HEK293 (cell line): Measurements from ENCODE around the gene NIT1.

Experiments used
- CTCF ChIA-PET: fragments of 350-600 bp; formaldehyde crosslinking; extraction: SDS; loops from one replicate; lab custom pipeline; 2021; ENCODE audit warnings: antibody characterized with exemption; lab: Yijun Ruan, JAX
- POLR2A ChIA-PET: fragments of 300-600 bp; formaldehyde crosslinking; extraction: SDS; loops from one replicate; lab custom pipeline; 2020; ENCODE audit warnings: antibody characterized with exemption, inconsistent platforms; lab: Yijun Ruan, JAX
- H3K27ac ChIP-seq: fragments of 200-500 bp; sonication (Bioruptor generic); 2 replicates; pipeline ENCODE4 v1.5.1; 2014; ENCODE audit warnings: low read depth, low read length, control low read depth, inconsistent platforms; ENCODE audit errors: extremely low read depth
- H3K36me3 ChIP-seq, 2 experiments: fragments of 200-500 bp in 1 of 2; sonication (Bioruptor generic) in 1 of 2; 1 replicate in 1 of 2; 2 replicates in 1 of 2; pipeline ENCODE4 v1.5.1; 2014 to 2017; ENCODE audit warnings: inconsistent platforms in 2 of 2, low read length in 2 of 2; ENCODE audit not compliant: control insufficient read depth in 2 of 2, insufficient read depth in 1 of 2
- H3K4me1 ChIP-seq: fragments of 200-500 bp; sonication (Bioruptor generic); 2 replicates; pipeline ENCODE4 v1.5.1; 2014; ENCODE audit warnings: mild to moderate bottlenecking, low read length, inconsistent platforms; ENCODE audit not compliant: control insufficient read depth, insufficient read depth
- H3K4me3 ChIP-seq: 2 replicates; pipeline ENCODE4 v1.5.1; 2011; ENCODE audit warnings: low read depth, mild to moderate bottlenecking, control low read depth, low read length, moderate library complexity
- H3K9me3 ChIP-seq: fragments of 200-500 bp; sonication (Bioruptor generic); 2 replicates; pipeline ENCODE4 v1.5.1; 2014; ENCODE audit warnings: low read depth, low read length, inconsistent platforms; ENCODE audit not compliant: control insufficient read depth, insufficient read depth
- BCL11A ChIP-seq: fragments of 450-650 bp; formaldehyde crosslinking; IDR thresholded peaks from 2 replicates; pipeline ENCODE4 v1.5.1; 2016; ENCODE audit warnings: low read depth, missing biosample characterization, missing genetic modification characterization
- GFI1B ChIP-seq: fragments of 450-650 bp; formaldehyde crosslinking; IDR thresholded peaks from 2 replicates; pipeline ENCODE4 v1.5.1; 2016; ENCODE audit warnings: missing biosample characterization, missing genetic modification characterization
- GLIS1 ChIP-seq: fragments of 450-650 bp; formaldehyde crosslinking; IDR thresholded peaks from 2 replicates; pipeline ENCODE4 v1.5.1; 2016; ENCODE audit warnings: missing biosample characterization, missing genetic modification characterization
- IKZF3 ChIP-seq: fragments of 450-650 bp; IDR thresholded peaks from 2 replicates; pipeline ENCODE4 v1.5.0; 2018; ENCODE audit warnings: missing biosample characterization, mild to moderate bottlenecking, missing genetic modification characterization, moderate library complexity
- KLF10 ChIP-seq: fragments of 450-650 bp; IDR thresholded peaks from 2 replicates; pipeline ENCODE4 v1.5.1; 2018; ENCODE audit warnings: missing biosample characterization, mild to moderate bottlenecking, missing genetic modification characterization
- KLF9 ChIP-seq: fragments of 450-650 bp; formaldehyde crosslinking; IDR thresholded peaks from 2 replicates; pipeline ENCODE4 v1.5.1; 2016; ENCODE audit warnings: missing biosample characterization, missing genetic modification characterization, low read depth
- ZBTB48 ChIP-seq: fragments of 450-650 bp; formaldehyde crosslinking; IDR thresholded peaks from 2 replicates; pipeline ENCODE4 v1.5.1; 2016; ENCODE audit warnings: missing biosample characterization, missing genetic modification characterization
- ZEB2 ChIP-seq: fragments of 450-650 bp; formaldehyde crosslinking; IDR thresholded peaks from 2 replicates; pipeline ENCODE4 v1.5.1; 2016; ENCODE audit warnings: missing biosample characterization, missing genetic modification characterization
- ZFP3 ChIP-seq: fragments of 450-650 bp; formaldehyde crosslinking; IDR thresholded peaks from 2 replicates; pipeline ENCODE4 v1.5.1; 2016; ENCODE audit warnings: low read depth, missing biosample characterization, missing genetic modification characterization
- ZFP41 ChIP-seq: fragments of 450-650 bp; formaldehyde crosslinking; IDR thresholded peaks from 2 replicates; pipeline ENCODE4 v1.5.1; 2016; ENCODE audit warnings: missing biosample characterization, missing genetic modification characterization, borderline replicate concordance
- ZNF184 ChIP-seq: fragments of 450-650 bp; IDR thresholded peaks from 2 replicates; pipeline ENCODE4 v1.5.1; 2018; ENCODE audit warnings: missing biosample characterization, mild to moderate bottlenecking, missing genetic modification characterization
- ZNF248 ChIP-seq: fragments of 450-650 bp; formaldehyde crosslinking; IDR thresholded peaks from 2 replicates; pipeline ENCODE4 v1.5.1; 2017; ENCODE audit warnings: missing biosample characterization, missing genetic modification characterization
- ZNF266 ChIP-seq: fragments of 450-650 bp; formaldehyde crosslinking; IDR thresholded peaks from 2 replicates; pipeline ENCODE4 v1.5.1; 2016; ENCODE audit warnings: missing biosample characterization, missing genetic modification characterization, low read depth
- ZNF302 ChIP-seq: fragments of 450-650 bp; formaldehyde crosslinking; IDR thresholded peaks from 2 replicates; pipeline ENCODE4 v1.5.1; 2016; ENCODE audit warnings: missing biosample characterization, missing genetic modification characterization, low read depth
- ZNF350 ChIP-seq: fragments of 450-650 bp; formaldehyde crosslinking; IDR thresholded peaks from 2 replicates; pipeline ENCODE4 v1.5.0; 2017; ENCODE audit warnings: missing biosample characterization, mild to moderate bottlenecking, missing genetic modification characterization
- ZNF366 ChIP-seq: fragments of 450-650 bp; formaldehyde crosslinking; conservative IDR thresholded peaks from 2 replicates; pipeline ENCODE4 v1.5.1; 2016; ENCODE audit warnings: missing biosample characterization, missing genetic modification characterization
- ZNF416 ChIP-seq: fragments of 450-650 bp; formaldehyde crosslinking; IDR thresholded peaks from 2 replicates; pipeline ENCODE4 v1.5.1; 2016; ENCODE audit warnings: missing biosample characterization, missing genetic modification characterization
- ZNF423 ChIP-seq: fragments of 450-650 bp; formaldehyde crosslinking; IDR thresholded peaks from 2 replicates; pipeline ENCODE4 v1.5.1; 2016; ENCODE audit warnings: missing biosample characterization, missing genetic modification characterization
- ZNF48 ChIP-seq: fragments of 450-650 bp; formaldehyde crosslinking; IDR thresholded peaks from 2 replicates; pipeline ENCODE4 v1.5.1; 2016; ENCODE audit warnings: missing biosample characterization, missing genetic modification characterization
- ZNF585B ChIP-seq: fragments of 450-650 bp; formaldehyde crosslinking; IDR thresholded peaks from 2 replicates; pipeline ENCODE4 v1.5.1; 2016; ENCODE audit warnings: missing biosample characterization, missing genetic modification characterization
- ZNF596 ChIP-seq: fragments of 450-650 bp; IDR thresholded peaks from 2 replicates; pipeline ENCODE4 v1.5.0; 2018; ENCODE audit warnings: missing biosample characterization, mild to moderate bottlenecking, missing genetic modification characterization, moderate library complexity
- ZNF610 ChIP-seq: fragments of 450-650 bp; formaldehyde crosslinking; IDR thresholded peaks from 2 replicates; pipeline ENCODE4 v1.5.1; 2016; ENCODE audit warnings: missing biosample characterization, missing genetic modification characterization, borderline replicate concordance
- ZNF704 ChIP-seq: fragments of 450-650 bp; formaldehyde crosslinking; IDR thresholded peaks from 2 replicates; pipeline ENCODE4 v1.5.1; 2016; ENCODE audit warnings: missing biosample characterization, missing genetic modification characterization
- ZNF830 ChIP-seq: fragments of 450-650 bp; IDR thresholded peaks from 2 replicates; pipeline ENCODE4 v1.5.0; 2018; ENCODE audit warnings: missing biosample characterization, missing genetic modification characterization, low read depth, mild to moderate bottlenecking, moderate library complexity
- TF ChIP-seq, protein P1 (sequence below): fragments of 450-650 bp; formaldehyde crosslinking; IDR thresholded peaks from 2 replicates; pipeline ENCODE4 v1.5.1; 2017; ENCODE audit warnings: missing biosample characterization, missing genetic modification characterization
- TF ChIP-seq, protein P2 (sequence below): fragments of 450-650 bp; formaldehyde crosslinking; IDR thresholded peaks from 2 replicates; pipeline ENCODE4 v1.5.1; 2016; ENCODE audit warnings: missing biosample characterization, missing genetic modification characterization

The NIT1 gene

DNA sequence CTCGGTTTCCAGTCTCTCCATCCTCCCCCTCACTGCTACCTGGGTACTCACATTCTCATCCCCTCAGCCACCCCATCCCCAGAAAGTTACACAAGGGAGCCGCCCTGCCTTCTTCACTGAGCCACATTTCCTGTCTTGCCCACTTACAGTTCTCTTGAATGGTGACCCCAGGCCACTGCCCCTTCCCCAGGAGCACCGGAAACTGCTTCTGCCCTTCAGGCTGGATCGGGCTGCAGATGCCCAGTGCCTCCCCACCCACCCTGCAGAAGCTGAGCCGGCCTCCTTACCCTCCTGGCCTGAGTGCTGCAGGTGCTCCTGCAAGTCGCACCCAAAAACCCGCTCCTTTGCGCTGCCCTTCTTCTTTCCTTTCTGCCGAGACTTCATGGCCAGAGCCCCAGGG is 48.7 kb upstream of the NIT1 start:
- H3K27ac ChIP-seq: no peak overlapping the region
- ChIA-PET POLR2A (no interaction called here), CTCF (interaction anchor here (0.8 to 6.1 kb wide), 3 partner anchors 24 to 41 kb away, joined by 3 to 56 read pairs (median 3); partner anchors contain the start of gene KLHDC9)
- H3K4me3 ChIP-seq: no peak overlapping the region
- no peak for TF ChIP-seq ZNF423 (tag by site-specific recombination)
- no peak for TF ChIP-seq ZNF830 (tag by site-specific recombination)
- TF ChIP-seq ZNF366 (tag by site-specific recombination): no peak
- no peak for TF ChIP-seq ZNF416 (tag by site-specific recombination)
- TF ChIP-seq ZNF585B (tag by site-specific recombination): no peak
- TF ChIP-seq GLIS1: no peak
- no peak for TF ChIP-seq ZBTB48 (tag by site-specific recombination)
- TF ChIP-seq ZEB2 (tag by site-specific recombination): no peak
- TF ChIP-seq ZNF248 (tag by site-specific recombination): no peak
- no peak for TF ChIP-seq IKZF3 (tag by site-specific recombination)
- no peak for TF ChIP-seq BCL11A (tag by site-specific recombination)
- no peak for TF ChIP-seq ZNF184 (tag by site-specific recombination)
- TF ChIP-seq GFI1B (tag by site-specific recombination): no peak
- TF ChIP-seq ZNF610 (tag by site-specific recombination): no peak
- no peak for TF ChIP-seq ZNF302
- TF ChIP-seq, protein P1, sequence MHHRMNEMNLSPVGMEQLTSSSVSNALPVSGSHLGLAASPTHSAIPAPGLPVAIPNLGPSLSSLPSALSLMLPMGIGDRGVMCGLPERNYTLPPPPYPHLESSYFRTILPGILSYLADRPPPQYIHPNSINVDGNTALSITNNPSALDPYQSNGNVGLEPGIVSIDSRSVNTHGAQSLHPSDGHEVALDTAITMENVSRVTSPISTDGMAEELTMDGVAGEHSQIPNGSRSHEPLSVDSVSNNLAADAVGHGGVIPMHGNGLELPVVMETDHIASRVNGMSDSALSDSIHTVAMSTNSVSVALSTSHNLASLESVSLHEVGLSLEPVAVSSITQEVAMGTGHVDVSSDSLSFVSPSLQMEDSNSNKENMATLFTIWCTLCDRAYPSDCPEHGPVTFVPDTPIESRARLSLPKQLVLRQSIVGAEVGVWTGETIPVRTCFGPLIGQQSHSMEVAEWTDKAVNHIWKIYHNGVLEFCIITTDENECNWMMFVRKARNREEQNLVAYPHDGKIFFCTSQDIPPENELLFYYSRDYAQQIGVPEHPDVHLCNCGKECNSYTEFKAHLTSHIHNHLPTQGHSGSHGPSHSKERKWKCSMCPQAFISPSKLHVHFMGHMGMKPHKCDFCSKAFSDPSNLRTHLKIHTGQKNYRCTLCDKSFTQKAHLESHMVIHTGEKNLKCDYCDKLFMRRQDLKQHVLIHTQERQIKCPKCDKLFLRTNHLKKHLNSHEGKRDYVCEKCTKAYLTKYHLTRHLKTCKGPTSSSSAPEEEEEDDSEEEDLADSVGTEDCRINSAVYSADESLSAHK (tag by site-specific recombination): no peak
- TF ChIP-seq ZNF350 (tag by site-specific recombination): no peak
- no peak for TF ChIP-seq ZFP41
- TF ChIP-seq, protein P2, sequence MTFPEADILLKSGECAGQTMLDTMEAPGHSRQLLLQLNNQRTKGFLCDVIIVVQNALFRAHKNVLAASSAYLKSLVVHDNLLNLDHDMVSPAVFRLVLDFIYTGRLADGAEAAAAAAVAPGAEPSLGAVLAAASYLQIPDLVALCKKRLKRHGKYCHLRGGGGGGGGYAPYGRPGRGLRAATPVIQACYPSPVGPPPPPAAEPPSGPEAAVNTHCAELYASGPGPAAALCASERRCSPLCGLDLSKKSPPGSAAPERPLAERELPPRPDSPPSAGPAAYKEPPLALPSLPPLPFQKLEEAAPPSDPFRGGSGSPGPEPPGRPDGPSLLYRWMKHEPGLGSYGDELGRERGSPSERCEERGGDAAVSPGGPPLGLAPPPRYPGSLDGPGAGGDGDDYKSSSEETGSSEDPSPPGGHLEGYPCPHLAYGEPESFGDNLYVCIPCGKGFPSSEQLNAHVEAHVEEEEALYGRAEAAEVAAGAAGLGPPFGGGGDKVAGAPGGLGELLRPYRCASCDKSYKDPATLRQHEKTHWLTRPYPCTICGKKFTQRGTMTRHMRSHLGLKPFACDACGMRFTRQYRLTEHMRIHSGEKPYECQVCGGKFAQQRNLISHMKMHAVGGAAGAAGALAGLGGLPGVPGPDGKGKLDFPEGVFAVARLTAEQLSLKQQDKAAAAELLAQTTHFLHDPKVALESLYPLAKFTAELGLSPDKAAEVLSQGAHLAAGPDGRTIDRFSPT (tag by site-specific recombination): no peak
- H3K9me3 ChIP-seq: no peaks in the 10 kb centered on the region
- H3K4me1 ChIP-seq: no peaks in the 10 kb centered on the region
- peaks cover 0 to 13% of the 10 kb centered on the region in 2 experiments; a peak in 1 of 3 replicates for H3K36me3 ChIP-seq

- Histone ChIP-seq H3K27ac (no peak within 1 kb of the TSS), H3K4me3 (no peak within 1 kb of the TSS), H3K4me1 (no peaks in the 10 kb centered on the region), H3K36me3 (peaks cover 0 to 13% of the 10 kb centered on the region in 2 experiments; a peak in 1 of 3 replicates), H3K9me3 (no peaks in the 10 kb centered on the region)
- TF ChIP-seq ZNF266 (tag by site-specific recombination) (no peak), ZNF48 (tag by site-specific recombination) (no peak), ZNF248 (tag by site-specific recombination) (no peak), KLF9 (tag by site-specific recombination) (no peak), ZNF704 (tag by site-specific recombination) (no peak), KLF10 (tag by site-specific recombination) (no peak), ZNF596 (tag by site-specific recombination) (no peak), ZFP3 (tag by site-specific recombination) (no peak)
- TF ChIP-seq, protein P2 (tag by site-specific recombination): no peak
- POLR2A ChIA-PET: interaction anchor here (0.7 kb wide), 1 partner anchor 236 kb away, joined by 4 read pairs; no protein-coding TSS in a partner anchor
- CTCF ChIA-PET: interaction anchor here (0.8 to 6.1 kb wide), 4 partner anchors 25 to 72 kb away, joined by 3 to 56 read pairs (median 4); partner anchors contain the start of gene KLHDC9
These were observed 48.1 kb upstream of the NIT1 start, which contains the start of gene ARHGAP30 for GRCh38 chr1:161069731-161070270. ARHGAP30 (minus strand) TSS chr1:161069891; CDS start chr1:161069624, 267 bp downstream.
